Measurements from ENCODE around the gene CTRL. TPM values are rescaled to one million over a fixed set of nuclear protein-coding genes. Genes with fewer than 3 reads are reported as not detected.

Gene CTRL
- total RNA-seq, 1 donor from 2014 or later, result 1.2 TPM

GRCh38 chr16:67962135-67962534, 30.5 kb upstream of the CTRL start:
- Histone ChIP-seq H3K4me1 (ENCODE audit: insufficient read depth, low read length) (peaks cover 40% of the 10 kb centered on the region), H3K9ac (ENCODE audit: low read length) (no peak overlapping the region), H3K9me3 (ENCODE audit: insufficient read depth, low read depth, low read length) (no peaks in the 10 kb centered on the region), H3K36me3 (ENCODE audit: insufficient read depth, low read length) (peaks cover 37% of the 10 kb centered on the region), H3K79me2 (ENCODE audit: insufficient read depth, low read length) (peaks cover 91% of the 10 kb centered on the region), H3K4me3 (ENCODE audit: insufficient read depth, low read depth, low read length) (no peak overlapping the region), H3K27me3 (ENCODE audit: insufficient read depth, low read length) (no peaks in the 10 kb centered on the region), H2AFZ (ENCODE audit: low read depth, low read length) (no peak overlapping the region), H4K20me1 (ENCODE audit: insufficient read depth, low read length) (peaks cover 99% of the 10 kb centered on the region), H3K27ac (ENCODE audit: low read depth, low read length) (no peak overlapping the region), H3K4me2 (ENCODE audit: low read length) (no peak overlapping the region)
- FAIRE-seq (no peak), DNase-seq (ENCODE audit: low read depth) (no peak)
- Mint-ChIP-seq H3K36me3 (ENCODE audit: low read depth, unreplicated experiment) (peaks cover 28% of the 10 kb centered on the region), H3K9me3 (ENCODE audit: unreplicated experiment) (no peaks in the 10 kb centered on the region), H3K4me1 (ENCODE audit: low read depth, unreplicated experiment) (peaks cover 28% of the 10 kb centered on the region), H3K27me3 (ENCODE audit: low read depth, unreplicated experiment) (no peaks in the 10 kb centered on the region), H3K4me3 (ENCODE audit: unreplicated experiment) (no peak overlapping the region), H3K27ac (ENCODE audit: unreplicated experiment) (no peak overlapping the region)
- TF ChIP-seq CTCF (IDR thresholded peaks at IDR 0.05; ENCODE audit: insufficient read depth, low read depth, low read length), result no peak
- no peak for TF ChIP-seq EZH2 (IDR thresholded peaks at IDR 0.05; ENCODE audit: insufficient read depth, low read length)

DNA sequence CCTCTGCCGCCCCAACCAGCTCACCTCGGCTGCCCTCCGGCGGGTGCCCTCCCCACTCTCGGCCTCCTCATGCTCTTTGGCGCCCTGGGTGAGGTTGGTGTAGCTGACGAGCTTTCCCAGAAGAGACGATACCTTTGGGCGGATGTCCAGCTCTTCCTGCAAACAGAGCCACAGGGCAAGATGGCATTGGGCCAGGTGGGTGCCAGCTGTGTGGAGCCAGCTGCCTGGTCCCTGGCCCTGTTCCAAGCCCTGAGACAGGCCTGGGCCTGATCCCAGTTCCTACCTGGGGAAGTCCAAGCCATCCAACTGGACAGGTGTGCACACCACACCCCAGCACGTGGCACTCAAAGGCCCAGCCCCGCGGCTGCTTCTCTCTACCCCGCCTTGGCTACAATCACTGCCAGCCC, 29.9 kb upstream of the CTRL start:
- no peak for FAIRE-seq
- H3K36me3 Mint-ChIP-seq (ENCODE audit: low read depth, unreplicated experiment), result peaks cover 28% of the 10 kb centered on the region

More for the DNA sequence above, 29.9 kb upstream of the CTRL start:
- peaks cover 94% of the 10 kb centered on the region for H4K20me1 ChIP-seq (ENCODE audit: insufficient read depth, low read length)
- no peaks in the 10 kb centered on the region for H3K9me3 Mint-ChIP-seq (ENCODE audit: unreplicated experiment)
- H2AFZ ChIP-seq (ENCODE audit: low read depth, low read length), result no peak overlapping the region
- no peak overlapping the region for H3K4me2 ChIP-seq (ENCODE audit: low read length)
- no peak overlapping the region for H3K9ac ChIP-seq (ENCODE audit: low read length)
- H3K27ac Mint-ChIP-seq (ENCODE audit: unreplicated experiment), result no peak overlapping the region
- H3K79me2 ChIP-seq (ENCODE audit: insufficient read depth, low read length), result peaks cover 85% of the 10 kb centered on the region
- H3K4me1 Mint-ChIP-seq (ENCODE audit: low read depth, unreplicated experiment), result peaks cover 25% of the 10 kb centered on the region
- H3K9me3 ChIP-seq (ENCODE audit: insufficient read depth, low read depth, low read length), result no peaks in the 10 kb centered on the region
- DNase-seq (ENCODE audit: low read depth), result no peak
- H3K4me3 ChIP-seq (ENCODE audit: insufficient read depth, low read depth, low read length), result no peak overlapping the region
- H3K27me3 ChIP-seq (ENCODE audit: insufficient read depth, low read length), result no peaks in the 10 kb centered on the region
- TF ChIP-seq CTCF (IDR thresholded peaks at IDR 0.05; ENCODE audit: insufficient read depth, low read depth, low read length) (no peak), EZH2 (IDR thresholded peaks at IDR 0.05; ENCODE audit: insufficient read depth, low read length) (no peak)
- H3K4me1 ChIP-seq (ENCODE audit: insufficient read depth, low read length), result peaks cover 34% of the 10 kb centered on the region
- no peak overlapping the region for H3K27ac ChIP-seq (ENCODE audit: low read depth, low read length)
- peaks cover 37% of the 10 kb centered on the region for H3K36me3 ChIP-seq (ENCODE audit: insufficient read depth, low read length)
- no peaks in the 10 kb centered on the region for H3K27me3 Mint-ChIP-seq (ENCODE audit: low read depth, unreplicated experiment)
- no peak overlapping the region for H3K4me3 Mint-ChIP-seq (ENCODE audit: unreplicated experiment)

Data from astrocyte (in vitro differentiated cells and primary cell).